Neural cell (in vitro differentiated cells): Measurements from ENCODE around the gene EFNA4. TPM values are rescaled to one million over a fixed set of nuclear protein-coding genes. Genes with fewer than 3 reads are reported as not detected.

Experiments
- H2AFZ ChIP-seq: fragments of 200-600, 300-800 bp; sonication (generic), shearing (Covaris generic); 2 replicates; pipeline ENCODE4 v1.6.0; 2014; ENCODE audit warnings: low read depth, mild to moderate bottlenecking, antibody characterized with exemption, low read length, moderate library complexity
- H3F3A ChIP-seq: fragments of 200-600 bp; shearing (Covaris generic); 2 replicates; pipeline ENCODE4 v1.6.1; 2016; ENCODE audit warnings: mild to moderate bottlenecking, moderate library complexity, mixed read lengths, antibody characterized with exemption, low read length; ENCODE audit not compliant: insufficient read depth, poor library complexity, severe bottlenecking
- H3K27ac ChIP-seq: fragments of 200-600, 300-800 bp; sonication (generic), shearing (Covaris generic); 2 replicates; pipeline ENCODE4 v1.5.1; 2014; ENCODE audit warnings: mild to moderate bottlenecking, low read length, moderate library complexity
- H3K27me3 ChIP-seq: fragments of 300-800, 200-600 bp; sonication (generic), shearing (Covaris generic); 2 replicates; pipeline ENCODE4 v1.6.0; 2014; ENCODE audit warnings: mild to moderate bottlenecking, low read depth, low read length, moderate library complexity; ENCODE audit not compliant: insufficient read depth
- H3K36me3 ChIP-seq: fragments of 300-800, 200-600 bp; sonication (generic), shearing (Covaris generic); 2 replicates; pipeline ENCODE4 v1.5.1; 2014; ENCODE audit warnings: mild to moderate bottlenecking, antibody characterized with exemption, low read length, moderate library complexity; ENCODE audit not compliant: insufficient read depth
- H3K4me2 ChIP-seq: fragments of 300-800, 200-600 bp; sonication (generic), shearing (Covaris generic); 2 replicates; pipeline ENCODE4 v1.6.0; 2014; ENCODE audit warnings: mild to moderate bottlenecking, low read length
- H3K4me3 ChIP-seq: fragments of 300-800, 200-600 bp; sonication (generic), shearing (Covaris generic); 2 replicates; pipeline ENCODE4 v1.5.1; 2014; ENCODE audit warnings: mild to moderate bottlenecking, low read length, moderate library complexity
- H3K79me2 ChIP-seq: fragments of 200-600 bp; shearing (Covaris generic); replicated peaks from 2 replicates; pipeline ENCODE4 v1.6.0; 2014; ENCODE audit warnings: mild to moderate bottlenecking, low read length, moderate library complexity; ENCODE audit not compliant: insufficient read depth
- H3K9ac ChIP-seq: fragments of 300-800, 200-600 bp; sonication (generic), shearing (Covaris generic); 2 replicates; pipeline ENCODE4 v1.6.1; 2016; ENCODE audit warnings: mild to moderate bottlenecking, low read length, mixed read lengths
- H3K9me2 ChIP-seq: fragments of 200-600 bp; shearing (Covaris generic); 2 replicates; pipeline ENCODE4 v1.6.1; 2016; ENCODE audit warnings: mild to moderate bottlenecking, low read length, mixed read lengths; ENCODE audit not compliant: insufficient read depth
- H3K9me3 ChIP-seq: fragments of 200-600, 300-800 bp; sonication (generic), shearing (Covaris generic); 2 replicates; pipeline ENCODE4 v1.6.1; 2016; ENCODE audit warnings: mild to moderate bottlenecking, mixed run types, low read length, moderate library complexity, mixed read lengths
- H4K20me1 ChIP-seq: fragments of 200-600 bp; shearing (Covaris generic); 2 replicates; pipeline ENCODE4 v1.6.1; 2016; ENCODE audit warnings: mild to moderate bottlenecking, mixed run types; ENCODE audit not compliant: insufficient read depth
- CTCF ChIP-seq: fragments of 450-650 bp; IDR thresholded peaks from 2 replicates; pipeline ENCODE4 v1.5.1; 2014; ENCODE audit warnings: antibody characterized with exemption, mild to moderate bottlenecking, moderate library complexity; ENCODE audit not compliant: poor library complexity, severe bottlenecking
- EP300 ChIP-seq: fragments of 450-650 bp; conservative IDR thresholded peaks from 2 replicates; pipeline ENCODE4 v1.6.1; 2014; ENCODE audit warnings: antibody characterized with exemption, mild to moderate bottlenecking, moderate library complexity; ENCODE audit not compliant: poor library complexity, severe bottlenecking
- EZH2 ChIP-seq: fragments of 200-600, 300-800 bp; shearing (Covaris generic), sonication (generic); IDR thresholded peaks from 2 replicates; pipeline ENCODE4 v1.6.1; 2014; ENCODE audit warnings: antibody characterized with exemption, low read length, borderline replicate concordance, mild to moderate bottlenecking; ENCODE audit not compliant: insufficient read depth, poor library complexity, severe bottlenecking
- MXI1 ChIP-seq: fragments of 450-650 bp; conservative IDR thresholded peaks from 2 replicates; pipeline ENCODE4 v1.6.1; 2014; ENCODE audit warnings: antibody characterized with exemption, mild to moderate bottlenecking; ENCODE audit not compliant: poor library complexity, severe bottlenecking
- POLR2AphosphoS5 ChIP-seq: IDR thresholded peaks from 2 replicates; pipeline ENCODE4 v1.6.1; 2012
- RAD21 ChIP-seq: fragments of 450-650 bp; conservative IDR thresholded peaks from 2 replicates; pipeline ENCODE4 v1.6.1; 2014; ENCODE audit warnings: antibody characterized with exemption, mild to moderate bottlenecking, moderate library complexity
- SMC3 ChIP-seq: fragments of 450-650 bp; conservative IDR thresholded peaks from 2 replicates; pipeline ENCODE4 v1.6.1; 2014; ENCODE audit warnings: antibody characterized with exemption, mild to moderate bottlenecking, moderate library complexity; ENCODE audit not compliant: poor library complexity
- TAF1 ChIP-seq: IDR thresholded peaks from 2 replicates; pipeline ENCODE4 v1.6.1; 2012; ENCODE audit warnings: low read depth
- polyA plus RNA-seq: library from polyadenylated mRNA; depleted of rRNA; stranded (reverse); fragments of >200 nt; gene quantifications from 2 replicates; pipeline ENCODE4 v1.2.3, GENCODE V29; 2014
- TF ChIP-seq, protein P1 (sequence below): IDR thresholded peaks from 2 replicates; pipeline ENCODE4 v1.6.1; 2012; ENCODE audit warnings: borderline replicate concordance

Gene EFNA4
- polyA plus RNA-seq, 1 donor from 2014 or later = 1.2 TPM

GRCh38 chr1:155039308-155039669 is 24.3 kb upstream of the EFNA4 start (continued):
- TF ChIP-seq EP300 (no peak), SMC3 (no peak), EZH2 (no peak)

DNA sequence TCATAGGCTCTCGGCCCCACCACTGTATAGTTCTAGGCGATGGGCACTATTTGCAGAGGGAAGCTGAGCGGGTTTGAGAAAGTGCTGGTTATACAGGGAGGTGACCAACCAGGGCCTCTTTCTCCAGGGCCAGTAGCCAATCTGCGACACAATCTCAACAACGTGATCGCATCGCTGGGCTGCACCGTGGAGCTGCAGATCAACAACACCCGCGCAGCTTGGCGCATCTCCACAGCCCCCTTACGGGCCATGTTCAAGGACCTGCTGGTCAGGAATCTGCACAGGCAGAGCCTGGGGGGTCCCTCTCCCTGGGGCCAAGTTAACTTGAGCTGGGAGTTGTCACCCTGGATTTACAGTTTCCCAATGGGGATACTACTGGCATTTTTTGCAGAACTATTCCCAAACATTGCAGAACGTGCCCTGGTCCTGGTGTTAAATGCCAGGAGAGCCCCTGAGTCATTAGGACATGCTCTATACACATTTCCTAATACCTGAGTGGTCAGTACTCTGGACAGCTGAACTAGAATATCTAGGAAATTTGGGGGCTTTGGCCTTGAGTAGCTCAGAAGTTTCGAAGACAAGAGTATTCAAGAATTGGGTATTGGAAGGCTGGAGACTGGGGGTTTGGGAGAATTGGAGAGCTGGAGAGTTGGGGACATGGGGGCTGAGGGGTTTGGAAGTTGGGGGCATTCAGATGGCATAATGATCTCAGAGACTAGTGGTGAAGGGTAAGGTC is 23.0 kb upstream of the EFNA4 start:
- H3K36me3 ChIP-seq = no peaks in the 10 kb centered on the region
- TF ChIP-seq CTCF (no peak), SMC3 (no peak), TAF1 (no peak), MXI1 (no peak), EZH2 (no peak)
- TF ChIP-seq, protein P1, sequence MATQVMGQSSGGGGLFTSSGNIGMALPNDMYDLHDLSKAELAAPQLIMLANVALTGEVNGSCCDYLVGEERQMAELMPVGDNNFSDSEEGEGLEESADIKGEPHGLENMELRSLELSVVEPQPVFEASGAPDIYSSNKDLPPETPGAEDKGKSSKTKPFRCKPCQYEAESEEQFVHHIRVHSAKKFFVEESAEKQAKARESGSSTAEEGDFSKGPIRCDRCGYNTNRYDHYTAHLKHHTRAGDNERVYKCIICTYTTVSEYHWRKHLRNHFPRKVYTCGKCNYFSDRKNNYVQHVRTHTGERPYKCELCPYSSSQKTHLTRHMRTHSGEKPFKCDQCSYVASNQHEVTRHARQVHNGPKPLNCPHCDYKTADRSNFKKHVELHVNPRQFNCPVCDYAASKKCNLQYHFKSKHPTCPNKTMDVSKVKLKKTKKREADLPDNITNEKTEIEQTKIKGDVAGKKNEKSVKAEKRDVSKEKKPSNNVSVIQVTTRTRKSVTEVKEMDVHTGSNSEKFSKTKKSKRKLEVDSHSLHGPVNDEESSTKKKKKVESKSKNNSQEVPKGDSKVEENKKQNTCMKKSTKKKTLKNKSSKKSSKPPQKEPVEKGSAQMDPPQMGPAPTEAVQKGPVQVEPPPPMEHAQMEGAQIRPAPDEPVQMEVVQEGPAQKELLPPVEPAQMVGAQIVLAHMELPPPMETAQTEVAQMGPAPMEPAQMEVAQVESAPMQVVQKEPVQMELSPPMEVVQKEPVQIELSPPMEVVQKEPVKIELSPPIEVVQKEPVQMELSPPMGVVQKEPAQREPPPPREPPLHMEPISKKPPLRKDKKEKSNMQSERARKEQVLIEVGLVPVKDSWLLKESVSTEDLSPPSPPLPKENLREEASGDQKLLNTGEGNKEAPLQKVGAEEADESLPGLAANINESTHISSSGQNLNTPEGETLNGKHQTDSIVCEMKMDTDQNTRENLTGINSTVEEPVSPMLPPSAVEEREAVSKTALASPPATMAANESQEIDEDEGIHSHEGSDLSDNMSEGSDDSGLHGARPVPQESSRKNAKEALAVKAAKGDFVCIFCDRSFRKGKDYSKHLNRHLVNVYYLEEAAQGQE = no peak
- no peak overlapping the region for H3K4me2 ChIP-seq
- H3K4me3 ChIP-seq = no peak overlapping the region
- H2AFZ ChIP-seq = no peak overlapping the region
- no peaks in the 10 kb centered on the region for H3K9me3 ChIP-seq
- H3K27ac ChIP-seq = no peak overlapping the region
- no peak overlapping the region for H3K9ac ChIP-seq
- H3K9me2 ChIP-seq = no peaks in the 10 kb centered on the region
- H4K20me1 ChIP-seq = no peaks in the 10 kb centered on the region
- H3K79me2 ChIP-seq = no peaks in the 10 kb centered on the region
- H3K27me3 ChIP-seq = no peaks in the 10 kb centered on the region
- no peaks in the 10 kb centered on the region for H3F3A ChIP-seq

GRCh38 chr1:155042789-155043188 is 20.8 kb upstream of the EFNA4 start:
- no peak overlapping the region for H2AFZ ChIP-seq
- TF ChIP-seq TAF1 (no peak), POLR2AphosphoS5 (no peak), CTCF (no peak), SMC3 (no peak), EZH2 (no peak), EP300 (no peak), RAD21 (no peak), MXI1 (no peak)
- TF ChIP-seq, protein P1 = no peak
- no peaks in the 10 kb centered on the region for H3K9me2 ChIP-seq
- no peak overlapping the region for H3K4me3 ChIP-seq
- no peaks in the 10 kb centered on the region for H3K9me3 ChIP-seq
- no peak overlapping the region for H3K9ac ChIP-seq
- no peaks in the 10 kb centered on the region for H4K20me1 ChIP-seq
- no peak overlapping the region for H3K27ac ChIP-seq
- no peaks in the 10 kb centered on the region for H3K79me2 ChIP-seq
- H3K36me3 ChIP-seq = no peaks in the 10 kb centered on the region
- no peaks in the 10 kb centered on the region for H3K27me3 ChIP-seq
- no peak overlapping the region for H3K4me2 ChIP-seq
- H3F3A ChIP-seq = no peaks in the 10 kb centered on the region
